Hepatocyte (in vitro differentiated cells): Measurements from ENCODE around the gene FAM216A. TPM values are rescaled to one million over a fixed set of nuclear protein-coding genes. Genes with fewer than 3 reads are reported as not detected.
"Not testable (repeated sequence)": the region's sequence is repeated elsewhere in the genome, so short reads cannot be mapped to it uniquely, and the experiment has no call there.

Experiments
- DNase-seq: peaks from one replicate; pipeline ENCODE4 v3.0.0-alpha.2; 2016; ENCODE audit warnings: low spot score
- H2AFZ ChIP-seq: fragments of 200-600 bp; sonication (generic); 2 replicates; pipeline ENCODE4 v1.6.0; 2016; ENCODE audit warnings: antibody characterized with exemption, mild to moderate bottlenecking
- H3K27ac ChIP-seq: fragments of 200-600 bp; sonication (generic); 2 replicates; pipeline ENCODE4 v1.5.1; 2016; ENCODE audit warnings: mild to moderate bottlenecking
- H3K27me3 ChIP-seq: fragments of 200-600 bp; sonication (generic); 2 replicates; pipeline ENCODE4 v1.6.1; 2016
- H3K36me3 ChIP-seq: fragments of 200-600 bp; sonication (generic); replicated peaks from 2 replicates; pipeline ENCODE4 v1.5.1; 2016; ENCODE audit warnings: low read depth; ENCODE audit not compliant: insufficient read depth
- H3K4me1 ChIP-seq: fragments of 200-600 bp; sonication (generic); 2 replicates; pipeline ENCODE4 v1.5.1; 2016; ENCODE audit warnings: mild to moderate bottlenecking, moderate library complexity; ENCODE audit not compliant: insufficient read depth
- H3K4me2 ChIP-seq: fragments of 200-600 bp; sonication (generic); 2 replicates; pipeline ENCODE4 v1.6.0; 2016
- H3K4me3 ChIP-seq: fragments of 200-600 bp; sonication (generic); 2 replicates; pipeline ENCODE4 v1.5.1; 2016; ENCODE audit warnings: mild to moderate bottlenecking
- H3K79me2 ChIP-seq: fragments of 200-600 bp; sonication (generic); 2 replicates; pipeline ENCODE4 v1.6.0; 2017; ENCODE audit warnings: mild to moderate bottlenecking
- H3K9me2 ChIP-seq: fragments of 200-600 bp; sonication (generic); replicated peaks from 2 replicates; pipeline ENCODE4 v1.6.0; 2017; ENCODE audit warnings: mild to moderate bottlenecking; ENCODE audit not compliant: insufficient read depth
- H3K9me3 ChIP-seq: fragments of 200-600 bp; sonication (generic); 2 replicates; pipeline ENCODE4 v1.5.1; 2016; ENCODE audit warnings: low read depth, mild to moderate bottlenecking
- H4K20me1 ChIP-seq: fragments of 200-600 bp; sonication (generic); 2 replicates; pipeline ENCODE4 v1.6.0; 2016; ENCODE audit warnings: mild to moderate bottlenecking; ENCODE audit not compliant: insufficient read depth, poor library complexity, severe bottlenecking
- EZH2 ChIP-seq: fragments of 200-600 bp; sonication (generic); IDR thresholded peaks from 2 replicates; pipeline ENCODE4 v1.6.1; 2016; ENCODE audit warnings: antibody characterized with exemption, mild to moderate bottlenecking, borderline replicate concordance
- EZH2phosphoT487 ChIP-seq: fragments of 200-600 bp; sonication (generic); IDR thresholded peaks from one replicate; pipeline ENCODE4 v1.6.1; 2018; ENCODE audit warnings: antibody characterized with exemption, mild to moderate bottlenecking, low read depth, moderate library complexity; ENCODE audit not compliant: unreplicated experiment, severe bottlenecking
- WGBS: methylation state at CpG from one replicate; pipeline ENCODE4 v1.1.6; 2016; ENCODE audit warnings: low lambda C conversion rate; ENCODE audit errors: missing lambda C conversion rate; 5-methylcytosine and 5-hydroxymethylcytosine counted together
- polyA plus RNA-seq: library from polyadenylated mRNA; unstranded; fragments of >200 nt; fragmentation: Nextera tagmentation; extraction: Ambion mirVana; gene quantifications from 2 replicates; pipeline ENCODE4 v1.2.1, GENCODE V29; 2016
- total RNA-seq: library from RNA; depleted of rRNA; stranded (reverse); fragments of >200 nt; gene quantifications from 2 replicates; pipeline ENCODE4 v1.2.3, GENCODE V29; 2014
- TF ChIP-seq, protein P1 (sequence below): fragments of 200-600 bp; sonication (generic); IDR thresholded peaks from 2 replicates; pipeline ENCODE4 v1.5.1; 2016; ENCODE audit warnings: antibody characterized with exemption, mild to moderate bottlenecking; ENCODE audit not compliant: poor library complexity

The FAM216A gene
- total and polyA plus RNA-seq, 2 experiments from 2014 or later: 8.3 to 8.4 TPM

DNA sequence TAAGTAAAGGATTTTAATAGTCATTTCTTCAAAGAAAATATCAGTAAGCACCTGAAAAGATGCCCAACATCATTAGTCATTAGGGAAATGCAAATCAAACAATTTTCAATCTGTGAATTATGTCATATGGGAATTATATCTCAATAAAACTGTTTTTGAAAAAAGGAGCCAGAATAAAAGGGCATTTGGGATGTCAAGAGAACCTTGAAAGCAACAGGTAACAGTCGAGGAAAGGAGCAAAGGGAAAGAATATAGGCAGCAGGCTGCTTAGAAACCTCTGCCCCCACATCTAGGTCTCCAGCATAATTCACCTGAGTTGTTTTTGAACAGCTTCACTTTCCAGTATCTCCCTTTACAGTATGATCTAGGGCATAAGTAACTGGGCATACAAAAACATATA lies 45.7 kb downstream of the FAM216A start:
- H3K4me2 ChIP-seq: no peak overlapping the region
- H2AFZ ChIP-seq: no peak overlapping the region
- no peaks in the 10 kb centered on the region for H3K4me1 ChIP-seq
- H3K9me3 ChIP-seq: no peaks in the 10 kb centered on the region
- TF ChIP-seq, protein P1, sequence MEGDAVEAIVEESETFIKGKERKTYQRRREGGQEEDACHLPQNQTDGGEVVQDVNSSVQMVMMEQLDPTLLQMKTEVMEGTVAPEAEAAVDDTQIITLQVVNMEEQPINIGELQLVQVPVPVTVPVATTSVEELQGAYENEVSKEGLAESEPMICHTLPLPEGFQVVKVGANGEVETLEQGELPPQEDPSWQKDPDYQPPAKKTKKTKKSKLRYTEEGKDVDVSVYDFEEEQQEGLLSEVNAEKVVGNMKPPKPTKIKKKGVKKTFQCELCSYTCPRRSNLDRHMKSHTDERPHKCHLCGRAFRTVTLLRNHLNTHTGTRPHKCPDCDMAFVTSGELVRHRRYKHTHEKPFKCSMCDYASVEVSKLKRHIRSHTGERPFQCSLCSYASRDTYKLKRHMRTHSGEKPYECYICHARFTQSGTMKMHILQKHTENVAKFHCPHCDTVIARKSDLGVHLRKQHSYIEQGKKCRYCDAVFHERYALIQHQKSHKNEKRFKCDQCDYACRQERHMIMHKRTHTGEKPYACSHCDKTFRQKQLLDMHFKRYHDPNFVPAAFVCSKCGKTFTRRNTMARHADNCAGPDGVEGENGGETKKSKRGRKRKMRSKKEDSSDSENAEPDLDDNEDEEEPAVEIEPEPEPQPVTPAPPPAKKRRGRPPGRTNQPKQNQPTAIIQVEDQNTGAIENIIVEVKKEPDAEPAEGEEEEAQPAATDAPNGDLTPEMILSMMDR: no peak
- TF ChIP-seq EZH2: no peak
- TF ChIP-seq EZH2phosphoT487: no peak
- H3K36me3 ChIP-seq: no peaks in the 10 kb centered on the region
- H3K4me3 ChIP-seq: no peak overlapping the region
- no peak for DNase-seq
- no peaks in the 10 kb centered on the region for H3K9me2 ChIP-seq
- no peaks in the 10 kb centered on the region for H4K20me1 ChIP-seq
- no peaks in the 10 kb centered on the region for H3K79me2 ChIP-seq
- no peaks in the 10 kb centered on the region for H3K27me3 ChIP-seq
- no peak overlapping the region for H3K27ac ChIP-seq
- WGBS: 76% methylated on average over 1 of the region's 1 CpG

GRCh38 chr12:110516995-110517394 lies 48.4 kb downstream of the FAM216A start:
- no peak overlapping the region for H3K4me3 ChIP-seq
- no peak overlapping the region for H3K4me2 ChIP-seq
- DNase-seq: no peak
- no peak overlapping the region for H2AFZ ChIP-seq
- no peaks in the 10 kb centered on the region for H3K79me2 ChIP-seq
- no peaks in the 10 kb centered on the region for H3K36me3 ChIP-seq
- no peaks in the 10 kb centered on the region for H3K9me2 ChIP-seq
- 85% methylated on average over 3 of the region's 3 CpGs for WGBS
- TF ChIP-seq EZH2phosphoT487 (no peak), EZH2 (no peak)
- TF ChIP-seq, protein P1: no peak
- no peak overlapping the region for H3K27ac ChIP-seq
- no peaks in the 10 kb centered on the region for H3K9me3 ChIP-seq
- no peaks in the 10 kb centered on the region for H4K20me1 ChIP-seq
- H3K27me3 ChIP-seq: no peaks in the 10 kb centered on the region
- H3K4me1 ChIP-seq: no peaks in the 10 kb centered on the region

DNA sequence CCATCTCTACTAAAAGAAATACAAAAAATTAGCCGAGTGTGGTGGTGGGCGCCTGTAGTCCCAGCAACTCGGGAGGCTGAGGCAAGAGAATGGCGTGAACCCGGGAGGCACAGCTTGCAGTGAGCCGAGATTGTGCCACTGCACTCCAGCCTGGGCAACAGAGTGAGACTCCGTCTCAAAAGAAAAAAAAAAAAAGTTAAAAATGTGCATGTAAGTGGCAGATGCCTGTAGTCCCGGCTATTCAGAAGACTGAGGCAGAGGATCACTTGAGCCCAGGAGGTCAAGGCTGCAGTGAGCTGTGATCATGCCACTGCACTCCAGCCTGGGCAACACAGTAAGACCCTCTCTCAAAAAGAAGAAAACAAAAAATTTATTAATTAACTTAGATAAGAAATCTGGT lies 49.4 kb downstream of the FAM216A start:
- not testable (repeated sequence) for H3K9me2 ChIP-seq, H3K4me1 ChIP-seq, H3K9me3 ChIP-seq, H3K36me3 ChIP-seq, H4K20me1 ChIP-seq, H3K27ac ChIP-seq, H3K79me2 ChIP-seq, H3K4me3 ChIP-seq, H2AFZ ChIP-seq, DNase-seq, H3K4me2 ChIP-seq, H3K27me3 ChIP-seq
- 89% methylated on average over 6 of the region's 8 CpGs for WGBS

DNA sequence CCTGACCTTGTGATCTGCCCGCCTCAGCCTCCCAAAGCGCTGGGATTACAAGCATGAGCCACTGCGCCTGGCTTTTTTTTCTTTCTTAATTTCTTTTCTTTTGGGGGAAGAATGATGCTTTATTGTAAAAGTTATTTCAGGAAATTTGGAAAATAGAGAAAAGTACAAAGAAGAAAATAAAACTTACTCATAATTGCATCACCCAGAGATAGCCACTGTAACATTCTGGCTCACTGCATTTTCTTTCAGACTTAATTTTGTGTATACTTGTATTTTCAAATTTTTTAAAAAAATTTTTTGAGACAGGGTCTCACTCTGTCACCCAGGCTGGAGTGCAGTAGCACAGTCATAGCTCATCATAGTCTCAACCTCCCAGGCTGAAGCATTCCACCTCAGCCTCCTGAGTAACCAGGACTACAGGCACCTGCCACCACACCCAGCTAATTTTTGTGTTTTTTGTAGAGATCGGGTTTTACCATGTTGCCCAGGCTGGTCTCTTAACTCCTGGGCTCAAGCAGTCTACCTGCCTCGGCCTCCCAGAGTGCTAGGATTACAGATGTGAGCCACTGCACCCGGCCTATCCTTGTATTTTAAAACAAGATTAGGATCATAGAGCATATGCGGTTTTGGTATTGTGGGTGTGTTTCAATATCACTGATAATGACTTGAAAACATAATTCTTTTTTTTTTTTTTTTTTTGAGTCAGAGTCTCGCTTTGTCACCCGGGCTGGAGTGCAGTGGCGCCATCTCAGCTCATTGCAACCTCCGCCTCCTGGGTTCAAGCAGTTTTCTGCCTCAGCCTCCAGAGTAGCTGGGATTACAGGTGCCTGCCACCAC lies 52.4 kb downstream of the FAM216A start:
- H3K79me2 ChIP-seq, H3K4me3 ChIP-seq, H3K36me3 ChIP-seq, DNase-seq, H3K27ac ChIP-seq, H3K4me1 ChIP-seq, H4K20me1 ChIP-seq, H3K4me2 ChIP-seq, H3K9me3 ChIP-seq, H3K27me3 ChIP-seq, H3K9me2 ChIP-seq, H2AFZ ChIP-seq: not testable (repeated sequence)
- WGBS: 93% methylated on average over 11 of the region's 11 CpGs
